Stimulated activated CD4-positive, alpha-beta T cell treated with anti-CD3 and anti-CD28 coated beads, Interleukin-4, amount 100 ng/mL, for 48 hours (primary cell): ENCODE measurements around the gene CDC42BPB.
"Not testable (repeated sequence)": the region's sequence is repeated elsewhere in the genome, so short reads cannot be mapped to it uniquely, and the experiment has no call there.

Experiments
- DNase-seq, 2 donors: peaks; one replicate each; pipeline ENCODE4 v3.0.0-alpha.2; 2020; ENCODE audit warnings: low read depth in 2 of 2

Gene CDC42BPB

GRCh38 chr14:103050935-103051334 lies 6.4 kb downstream of the CDC42BPB start:
- DNase-seq: no peak

- DNase-seq: not testable (repeated sequence)
Observed at GRCh38 chr14:103047453-103047852, 9.9 kb downstream of the CDC42BPB start.

- DNase-seq: no peak
Observed at GRCh38 chr14:103045371-103045869, 11.9 kb downstream of the CDC42BPB start.

GRCh38 chr14:103043257-103044015 lies 13.9 kb downstream of the CDC42BPB start:
- DNase-seq: no peak

GRCh38 chr14:103041464-103041863 lies 15.9 kb downstream of the CDC42BPB start:
- no peak for DNase-seq

GRCh38 chr14:103033681-103034096 lies 23.7 kb downstream of the CDC42BPB start:
- no peak for DNase-seq

- no peak for DNase-seq
Observed at GRCh38 chr14:103031956-103032355, 25.4 kb downstream of the CDC42BPB start.

GRCh38 chr14:103031566-103031911 lies 25.8 kb downstream of the CDC42BPB start:
- no peak for DNase-seq

GRCh38 chr14:103030741-103031565 lies 26.4 kb downstream of the CDC42BPB start:
- DNase-seq: no peak

- DNase-seq: no peak
Observed at GRCh38 chr14:103029936-103030335, 27.4 kb downstream of the CDC42BPB start.

GRCh38 chr14:103028772-103029171 lies 28.6 kb downstream of the CDC42BPB start:
- no peak for DNase-seq

GRCh38 chr14:103028161-103028767 lies 29.1 kb downstream of the CDC42BPB start:
- DNase-seq: no peak

- no peak for DNase-seq
Observed at GRCh38 chr14:103027451-103027850, 29.9 kb downstream of the CDC42BPB start.

GRCh38 chr14:103026988-103027387 lies 30.4 kb downstream of the CDC42BPB start:
- no peak for DNase-seq

- not testable (repeated sequence) for DNase-seq
Observed at GRCh38 chr14:103026196-103026595, 31.2 kb downstream of the CDC42BPB start.

GRCh38 chr14:103023881-103024473 lies 33.4 kb downstream of the CDC42BPB start:
- no peak for DNase-seq

GRCh38 chr14:103022685-103023044 lies 34.7 kb downstream of the CDC42BPB start:
- no peak for DNase-seq

GRCh38 chr14:103022002-103022684 lies 35.2 kb downstream of the CDC42BPB start:
- no peak for DNase-seq

- DNase-seq: no peak
Observed at GRCh38 chr14:103021684-103022001, 35.7 kb downstream of the CDC42BPB start.

GRCh38 chr14:103020271-103021170 lies 36.8 kb downstream of the CDC42BPB start:
- DNase-seq: no peak

- DNase-seq: no peak
Observed at GRCh38 chr14:103019826-103020225, 37.5 kb downstream of the CDC42BPB start.
